Umbilical cord (tissue), 2 donors: ENCODE data around the gene P2RX4. TPM values are rescaled to one million over a fixed set of nuclear protein-coding genes. Genes with fewer than 3 reads are reported as not detected.

Source experiments
- DNase-seq: peaks from one replicate; pipeline ENCODE4 v3.0.0-alpha.2; 2015; ENCODE audit warnings: low spot score
- total RNA-seq: library from RNA; depleted of rRNA; stranded (reverse); fragments of >200 nt; gene quantifications from one replicate; pipeline ENCODE4 v1.2.3, GENCODE V29; 2014; ENCODE audit warnings: low replicate concordance; ENCODE audit not compliant: insufficient read depth

P2RX4 gene
- total RNA-seq, 1 donor from 2014 or later, result 36.1 TPM

- no peak for DNase-seq
Measured at GRCh38 chr12:121241156-121241970, 31.4 kb downstream of the P2RX4 start.

- DNase-seq, result no peak
Measured at GRCh38 chr12:121245031-121245430, 35.1 kb downstream of the P2RX4 start.

- DNase-seq, result no peak
Measured at GRCh38 chr12:121245951-121246350, 36.0 kb downstream of the P2RX4 start.

- no peak for DNase-seq
Measured at GRCh38 chr12:121246893-121247557, 37.1 kb downstream of the P2RX4 start.

GRCh38 chr12:121248622-121249021 is 38.7 kb downstream of the P2RX4 start:
- DNase-seq, result no peak

- DNase-seq, result no peak
Measured at GRCh38 chr12:121250359-121250758, 40.4 kb downstream of the P2RX4 start.

- no peak for DNase-seq
Measured at GRCh38 chr12:121251838-121252237, 41.9 kb downstream of the P2RX4 start.

GRCh38 chr12:121252712-121253345 is 42.9 kb downstream of the P2RX4 start:
- DNase-seq, result no peak

- DNase-seq, result no peak
Measured at GRCh38 chr12:121253638-121254335, 43.9 kb downstream of the P2RX4 start.

- DNase-seq, result no peak
Measured at GRCh38 chr12:121255433-121255832, 45.5 kb downstream of the P2RX4 start.

- DNase-seq, result peak; percentile 77
Measured at GRCh38 chr12:121257704-121258449, 47.9 kb downstream of the P2RX4 start.

GRCh38 chr12:121259074-121259473 is 49.1 kb downstream of the P2RX4 start:
- DNase-seq, result no peak

GRCh38 chr12:121260091-121260490 is 50.2 kb downstream of the P2RX4 start:
- DNase-seq, result no peak

- no peak for DNase-seq
Measured at GRCh38 chr12:121261398-121261797, 51.5 kb downstream of the P2RX4 start.

- DNase-seq, result no peak
Measured at GRCh38 chr12:121263206-121263935, 53.4 kb downstream of the P2RX4 start.

- no peak for DNase-seq
Measured at GRCh38 chr12:121264135-121264534, 54.2 kb downstream of the P2RX4 start.

GRCh38 chr12:121264951-121265515 is 55.1 kb downstream of the P2RX4 start:
- DNase-seq, result no peak

- DNase-seq, result no peak
Measured at GRCh38 chr12:121267822-121268221, 57.9 kb downstream of the P2RX4 start.

GRCh38 chr12:121273364-121273896 is 63.5 kb downstream of the P2RX4 start:
- no peak for DNase-seq
